Adrenal gland (tissue), 5 donors: ENCODE results near the gene DUSP8.

ENCODE experiments used
- CTCF ChIP-seq, 6 experiments: fragments of 450-650 bp in 4 of 6; fragments of 200-600 bp in 2 of 6; sonication (generic) in 1 of 6; IDR thresholded peaks; 1 replicate in 5 of 6; 2 replicates in 1 of 6; pipeline versions ENCODE4 v1.5.1 to v1.8.0; 2016 to 2021; ENCODE audit warnings: antibody characterized with exemption in 6 of 6, mild to moderate bottlenecking in 2 of 6, moderate library complexity in 1 of 6
- POLR2A ChIP-seq, 2 donors: fragments of 450-650 bp; IDR thresholded peaks; one replicate each; pipeline ENCODE4 v1.6.1; 2017; ENCODE audit warnings: antibody characterized with exemption in 2 of 2, mild to moderate bottlenecking in 2 of 2, moderate library complexity in 1 of 2
- donor health status: DM: no; HTN: no; CAD: no.

GRCh38 chr11:1523779-1524178, 48.3 kb downstream of the DUSP8 start:
- TF ChIP-seq CTCF (IDR thresholded peaks at IDR 0.05) (no peak), POLR2A (IDR thresholded peaks at IDR 0.05) (no peak)
